Muscle layer of colon (tissue), 2 donors: ENCODE data around the gene CCSER1.

Source experiments
- H3K27ac ChIP-seq: one replicate; pipeline ENCODE4 v1.7.0; 2013; ENCODE audit warnings: low read depth, mild to moderate bottlenecking, low read length, moderate library complexity
- H3K27me3 ChIP-seq, 2 donors: one replicate each; pipeline ENCODE4 v1.7.0; 2013; ENCODE audit warnings: low read length in 2 of 2, mild to moderate bottlenecking in 2 of 2; ENCODE audit not compliant: insufficient read depth in 2 of 2, control insufficient read depth in 1 of 2
- H3K36me3 ChIP-seq: one replicate; pipeline ENCODE4 v1.7.0; 2013; ENCODE audit warnings: mild to moderate bottlenecking, low read length; ENCODE audit not compliant: insufficient read depth
- H3K4me1 ChIP-seq: one replicate; pipeline ENCODE4 v1.7.0; 2013; ENCODE audit warnings: mild to moderate bottlenecking, low read length; ENCODE audit not compliant: insufficient read depth
- H3K4me3 ChIP-seq, 2 donors: one replicate each; pipeline ENCODE4 v1.7.0; 2013; ENCODE audit warnings: low read length in 2 of 2, low read depth in 1 of 2, mild to moderate bottlenecking in 1 of 2, moderate library complexity in 1 of 2
- H3K9ac ChIP-seq: one replicate; pipeline ENCODE4 v1.7.0; 2013; ENCODE audit warnings: low read length
- H3K9me3 ChIP-seq: one replicate; pipeline ENCODE4 v1.7.0; 2013; ENCODE audit warnings: mild to moderate bottlenecking, low read length
- donor health status: abdominal sarcoma.
- donor health status: Adenocarcinoma of cecum.

Gene CCSER1

DNA sequence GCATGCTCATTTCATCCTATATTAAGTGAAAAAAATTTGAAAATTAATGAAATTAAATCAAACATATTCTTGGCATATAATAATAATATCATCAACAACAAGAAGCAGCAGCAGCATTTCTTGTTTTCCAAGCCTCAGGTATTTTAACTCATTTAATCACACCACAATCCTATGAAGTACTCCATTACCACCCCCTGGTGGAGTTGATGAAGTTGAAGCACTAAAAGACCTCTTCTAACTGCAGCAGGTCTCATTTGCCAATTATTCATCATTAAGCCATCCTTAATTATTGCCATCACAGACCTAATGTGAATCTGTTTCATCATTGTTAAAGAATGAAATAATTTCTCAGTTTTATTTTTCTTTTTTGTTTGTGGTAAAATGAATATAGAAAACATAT is 1375.2 kb downstream of the CCSER1 start:
- H3K4me1 ChIP-seq, result no peaks in the 10 kb centered on the region
- H3K4me3 ChIP-seq, result no peak overlapping the region
- H3K27me3 ChIP-seq, result no peaks in the 10 kb centered on the region
- H3K36me3 ChIP-seq, result no peaks in the 10 kb centered on the region
- no peaks in the 10 kb centered on the region for H3K9me3 ChIP-seq
- H3K9ac ChIP-seq, result no peak overlapping the region
- H3K27ac ChIP-seq, result no peak overlapping the region

DNA sequence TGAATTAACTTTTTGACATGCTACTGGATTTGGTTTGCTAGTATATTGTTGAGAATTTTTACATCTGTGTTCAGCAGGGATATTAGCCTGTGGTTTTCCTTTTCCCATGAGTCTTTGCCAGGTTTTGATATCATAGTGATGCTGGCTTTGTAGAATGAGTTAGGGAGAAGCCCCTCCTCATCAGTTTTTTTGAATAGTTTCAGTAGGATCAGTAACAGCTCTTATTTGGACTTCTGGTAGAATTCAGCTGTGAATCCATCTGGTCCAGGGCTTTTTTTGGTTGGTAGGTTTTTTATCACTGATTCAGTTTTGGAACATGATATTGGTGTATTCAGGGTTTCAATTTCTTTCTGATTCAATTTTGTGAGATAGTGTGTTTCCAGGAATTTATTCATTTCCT is 1386.1 kb downstream of the CCSER1 start:
- no peaks in the 10 kb centered on the region for H3K9me3 ChIP-seq
- H3K9ac ChIP-seq, result no peak overlapping the region
- H3K4me3 ChIP-seq, result no peak overlapping the region
- no peak overlapping the region for H3K27ac ChIP-seq
- H3K27me3 ChIP-seq, result no peaks in the 10 kb centered on the region
- no peaks in the 10 kb centered on the region for H3K4me1 ChIP-seq
- no peaks in the 10 kb centered on the region for H3K36me3 ChIP-seq

DNA sequence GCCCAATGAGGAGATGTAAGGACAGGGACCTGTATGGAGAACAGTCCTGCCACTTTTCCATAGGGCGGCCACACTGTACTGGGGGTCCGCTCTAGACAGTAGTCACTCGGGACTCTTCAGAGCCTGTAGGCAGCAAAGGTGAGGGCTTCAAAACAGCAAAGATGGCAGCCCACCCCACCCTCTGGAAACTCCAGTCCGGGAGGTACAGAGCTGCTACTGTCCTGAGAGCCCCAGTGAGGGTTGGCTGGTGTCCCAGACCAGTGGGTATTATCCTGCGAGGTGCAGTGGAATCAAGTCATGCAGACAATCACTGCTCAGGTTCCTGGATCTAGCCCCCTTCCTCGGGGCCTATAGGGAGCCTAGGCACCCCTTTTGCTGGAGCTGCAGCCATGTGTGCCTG is 1392.0 kb downstream of the CCSER1 start:
- H3K27me3 ChIP-seq, result no peaks in the 10 kb centered on the region
- no peaks in the 10 kb centered on the region for H3K9me3 ChIP-seq
- no peak overlapping the region for H3K9ac ChIP-seq
- no peaks in the 10 kb centered on the region for H3K4me1 ChIP-seq
- H3K4me3 ChIP-seq, result no peak overlapping the region
- H3K27ac ChIP-seq, result no peak overlapping the region
- H3K36me3 ChIP-seq, result no peaks in the 10 kb centered on the region

DNA sequence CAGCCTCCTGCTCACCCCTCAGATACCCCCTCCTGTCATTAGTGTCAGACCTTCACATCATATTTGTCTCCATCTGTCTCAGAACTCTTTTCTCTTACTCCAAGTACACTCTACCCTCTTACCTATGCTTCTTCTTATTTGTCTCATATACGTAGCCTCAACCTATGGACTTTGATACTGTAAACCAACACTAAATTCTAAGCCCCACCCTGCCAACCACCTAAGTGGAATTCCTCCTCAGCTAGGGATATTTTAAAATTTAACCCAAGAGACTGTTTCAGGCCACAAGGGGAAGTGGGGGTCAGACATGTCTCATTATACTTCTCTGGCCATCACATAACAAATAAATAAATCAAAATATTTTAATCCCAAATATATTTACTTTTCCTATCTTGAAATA is 1398.4 kb downstream of the CCSER1 start:
- Histone ChIP-seq H3K27me3 (no peaks in the 10 kb centered on the region), H3K9ac (no peak overlapping the region), H3K4me3 (no peak overlapping the region), H3K36me3 (no peaks in the 10 kb centered on the region), H3K27ac (no peak overlapping the region), H3K4me1 (no peaks in the 10 kb centered on the region), H3K9me3 (no peaks in the 10 kb centered on the region)

DNA sequence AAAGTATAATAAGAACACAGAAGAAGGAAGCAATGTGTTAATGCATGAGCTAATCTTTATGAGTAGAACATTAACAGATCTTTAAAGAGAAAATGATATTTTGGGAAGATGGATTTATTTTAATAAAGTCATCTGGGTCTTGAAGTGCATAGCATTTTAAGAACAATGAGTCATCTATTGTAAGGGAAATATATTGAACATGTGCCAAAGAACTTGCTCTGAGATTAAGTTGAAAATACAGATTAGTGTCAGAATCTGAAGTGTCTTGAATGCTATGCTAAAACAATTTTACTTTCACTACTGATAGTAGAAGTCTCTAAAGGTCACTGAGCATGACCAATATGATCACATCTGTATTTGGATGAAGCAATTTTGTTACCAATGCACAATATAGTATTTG is 1399.9 kb downstream of the CCSER1 start:
- H3K4me1 ChIP-seq, result no peaks in the 10 kb centered on the region
- H3K4me3 ChIP-seq, result no peak overlapping the region
- no peaks in the 10 kb centered on the region for H3K36me3 ChIP-seq
- H3K27me3 ChIP-seq, result no peaks in the 10 kb centered on the region
- H3K27ac ChIP-seq, result no peak overlapping the region
- no peaks in the 10 kb centered on the region for H3K9me3 ChIP-seq
- H3K9ac ChIP-seq, result no peak overlapping the region

DNA sequence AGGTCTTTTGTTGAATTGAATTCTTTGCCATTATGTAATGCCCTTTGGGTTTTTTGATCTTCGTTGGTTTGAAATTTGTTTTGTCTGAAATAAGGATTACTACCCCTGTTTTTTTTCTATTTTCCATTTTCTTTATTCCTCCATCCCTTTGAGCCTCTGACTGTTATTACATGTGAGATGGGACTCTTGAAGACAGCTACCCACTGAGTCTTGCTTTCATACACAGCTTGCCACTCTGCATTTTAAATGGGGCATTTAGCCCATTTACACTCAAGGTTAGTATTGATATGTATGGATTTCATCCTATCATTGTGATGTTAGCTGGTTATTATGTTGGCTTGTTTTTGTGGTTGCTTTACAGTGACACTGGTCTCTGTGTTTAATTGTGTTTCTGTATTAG is 1440.4 kb downstream of the CCSER1 start:
- Histone ChIP-seq H3K9ac (no peak overlapping the region), H3K9me3 (no peaks in the 10 kb centered on the region), H3K4me3 (no peak overlapping the region), H3K36me3 (no peaks in the 10 kb centered on the region), H3K4me1 (no peaks in the 10 kb centered on the region), H3K27ac (no peak overlapping the region), H3K27me3 (no peaks in the 10 kb centered on the region)

DNA sequence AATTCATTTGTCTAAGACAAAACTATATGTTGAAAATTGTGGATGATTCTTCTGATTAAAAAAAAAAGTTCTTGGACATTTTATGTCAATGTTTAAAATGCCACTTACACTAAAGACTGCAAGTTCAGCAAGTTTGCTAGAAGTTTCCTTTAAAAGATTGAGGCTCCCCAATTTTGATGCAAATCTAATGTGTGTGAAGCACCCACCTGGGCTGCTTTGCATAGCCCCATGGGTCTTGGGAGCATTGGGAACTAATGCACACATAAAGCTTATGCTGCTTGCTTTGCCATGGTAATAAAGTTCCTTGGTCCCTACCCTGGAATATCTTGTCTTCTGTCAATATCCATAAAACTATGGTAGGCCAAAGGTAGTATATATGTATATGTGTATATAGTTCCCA is 1450.7 kb downstream of the CCSER1 start:
- no peak overlapping the region for H3K9ac ChIP-seq
- no peaks in the 10 kb centered on the region for H3K27me3 ChIP-seq
- no peaks in the 10 kb centered on the region for H3K9me3 ChIP-seq
- no peaks in the 10 kb centered on the region for H3K4me1 ChIP-seq
- no peaks in the 10 kb centered on the region for H3K36me3 ChIP-seq
- H3K27ac ChIP-seq, result no peak overlapping the region
- no peak overlapping the region for H3K4me3 ChIP-seq

DNA sequence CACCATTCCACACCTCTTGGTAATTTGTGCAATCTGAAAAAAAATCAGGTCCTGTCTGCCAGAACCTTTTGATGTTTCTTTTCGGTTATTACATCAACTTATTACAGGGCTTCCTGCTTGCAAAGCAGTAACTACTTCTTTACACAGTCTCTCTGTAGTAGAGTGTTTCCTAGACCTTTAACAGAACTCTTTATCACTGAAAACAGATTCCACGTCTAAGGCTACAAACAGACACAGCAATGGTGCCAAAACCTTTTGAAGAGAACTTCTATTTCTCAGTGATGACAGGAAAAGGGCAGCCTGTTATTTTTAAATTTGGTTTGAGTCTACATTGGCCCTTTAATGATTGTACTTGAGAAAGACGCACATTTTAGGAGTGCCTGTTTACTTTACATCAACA is 1463.1 kb downstream of the CCSER1 start:
- Histone ChIP-seq H3K9ac (no peak overlapping the region), H3K36me3 (no peaks in the 10 kb centered on the region), H3K9me3 (no peaks in the 10 kb centered on the region), H3K27me3 (no peaks in the 10 kb centered on the region), H3K4me1 (no peaks in the 10 kb centered on the region), H3K4me3 (no peak overlapping the region), H3K27ac (no peak overlapping the region)

DNA sequence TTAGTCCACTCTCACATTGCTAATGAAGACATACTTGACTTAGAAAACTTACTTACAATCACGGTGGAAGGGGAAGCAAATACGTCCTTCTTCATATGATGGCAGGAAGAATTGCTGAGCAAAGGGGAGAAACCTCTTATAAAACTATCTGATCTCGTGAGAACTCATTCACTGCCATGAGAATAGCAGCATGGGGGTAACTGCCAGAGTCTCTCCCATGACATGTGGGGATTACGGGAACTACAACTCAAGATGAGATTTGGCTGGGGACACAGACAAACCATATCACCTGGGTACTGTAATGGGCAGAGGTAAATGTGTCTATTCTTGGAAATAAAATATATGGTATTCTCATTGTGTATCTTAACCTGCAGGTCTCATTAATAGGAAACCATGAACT is 1464.9 kb downstream of the CCSER1 start:
- H3K9me3 ChIP-seq, result no peaks in the 10 kb centered on the region

DNA sequence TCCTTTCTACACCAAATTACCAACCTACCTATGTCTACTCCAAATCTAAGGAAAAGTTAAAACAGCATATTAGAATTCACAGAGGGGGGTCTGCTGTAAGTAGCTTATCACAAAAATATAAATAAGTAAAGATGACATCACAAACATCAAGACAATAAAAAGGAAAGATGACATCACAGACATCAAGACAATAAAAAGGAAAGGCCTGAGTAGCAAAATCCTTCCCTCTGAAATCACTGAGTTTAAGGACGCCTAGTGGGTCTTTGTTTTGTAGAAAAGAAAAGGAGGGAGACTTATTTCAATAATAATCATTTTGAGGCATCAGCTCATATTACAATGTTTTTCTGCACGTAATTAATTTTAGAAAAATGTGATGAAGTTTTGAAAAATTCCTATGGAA is 1469.5 kb downstream of the CCSER1 start:
- no peak overlapping the region for H3K27ac ChIP-seq
- no peaks in the 10 kb centered on the region for H3K4me1 ChIP-seq
- no peak overlapping the region for H3K9ac ChIP-seq
- H3K9me3 ChIP-seq, result no peaks in the 10 kb centered on the region
- H3K4me3 ChIP-seq, result no peak overlapping the region
- no peaks in the 10 kb centered on the region for H3K36me3 ChIP-seq
- H3K27me3 ChIP-seq, result no peaks in the 10 kb centered on the region

More for the DNA sequence above, 1464.9 kb downstream of the CCSER1 start:
- H3K36me3 ChIP-seq, result no peaks in the 10 kb centered on the region
- H3K27ac ChIP-seq, result no peak overlapping the region
- H3K9ac ChIP-seq, result no peak overlapping the region
- H3K4me1 ChIP-seq, result no peaks in the 10 kb centered on the region
- no peaks in the 10 kb centered on the region for H3K27me3 ChIP-seq
- H3K4me3 ChIP-seq, result no peak overlapping the region

DNA sequence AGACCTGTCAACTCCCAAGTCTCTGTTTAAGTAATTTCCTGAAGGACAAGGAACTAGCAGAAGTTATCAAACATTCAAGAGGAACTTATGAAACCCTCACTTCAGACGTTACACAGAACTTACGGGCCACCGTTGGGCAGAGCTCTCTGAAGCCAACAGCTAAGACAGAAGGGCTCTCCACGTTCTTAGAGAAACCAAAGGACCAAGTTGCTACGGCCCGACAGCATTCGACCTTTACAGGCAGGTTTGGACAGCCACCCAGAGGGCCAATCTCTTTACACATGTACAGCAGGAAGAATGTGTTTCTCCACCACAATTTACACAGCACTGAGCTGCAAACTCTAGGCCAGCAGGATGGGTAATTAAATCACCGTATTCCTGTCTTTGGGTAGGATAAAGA is 1471.5 kb downstream of the CCSER1 start:
- H3K36me3 ChIP-seq, result no peaks in the 10 kb centered on the region
- H3K4me1 ChIP-seq, result no peaks in the 10 kb centered on the region
- no peak overlapping the region for H3K27ac ChIP-seq
- no peaks in the 10 kb centered on the region for H3K9me3 ChIP-seq
- no peak overlapping the region for H3K9ac ChIP-seq
- no peaks in the 10 kb centered on the region for H3K27me3 ChIP-seq
- H3K4me3 ChIP-seq, result no peak overlapping the region

DNA sequence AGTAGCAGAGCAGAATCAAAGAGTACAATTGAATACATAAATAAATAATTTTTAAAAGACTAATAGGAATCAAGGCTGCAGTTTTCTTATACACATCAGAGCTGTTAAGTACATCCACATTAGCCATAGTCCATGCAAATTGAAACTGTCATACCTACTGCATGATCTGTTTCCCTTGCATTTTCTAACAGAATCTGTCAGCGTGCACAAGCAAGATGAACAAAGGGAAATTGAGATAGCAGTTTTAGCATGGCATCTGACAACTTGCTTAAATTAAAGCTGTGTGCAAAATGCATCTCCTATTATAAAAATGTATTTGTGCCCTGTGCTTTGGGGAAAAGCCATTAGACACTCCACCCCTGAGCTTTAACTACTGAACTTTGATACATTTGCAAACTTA is 1473.1 kb downstream of the CCSER1 start:
- no peak overlapping the region for H3K27ac ChIP-seq
- H3K9me3 ChIP-seq, result no peaks in the 10 kb centered on the region
- no peak overlapping the region for H3K9ac ChIP-seq
- H3K27me3 ChIP-seq, result no peaks in the 10 kb centered on the region
- H3K36me3 ChIP-seq, result no peaks in the 10 kb centered on the region
- no peak overlapping the region for H3K4me3 ChIP-seq
- H3K4me1 ChIP-seq, result no peaks in the 10 kb centered on the region
